Brain microvascular endothelial cell (primary cell): ENCODE data around the gene FBXW11.
A peak's percentile ranks its signal among the peaks of the same experiment; 100 is the strongest.
"Not testable (repeated sequence)": the region's sequence is repeated elsewhere in the genome, so short reads cannot be mapped to it uniquely, and the experiment has no call there.

Experiments
- DNase-seq: peaks from one replicate; pipeline ENCODE4 v3.0.0-alpha.2; 2020
- H3K27ac ChIP-seq: fragments of 250-450 bp; sonication (Bioruptor Pico); 2 replicates; pipeline ENCODE4 v1.5.1; 2020; ENCODE audit warnings: mild to moderate bottlenecking, moderate library complexity
- H3K27me3 ChIP-seq: fragments of 250-450 bp; sonication (Bioruptor Pico); replicated peaks from 2 replicates; pipeline ENCODE4 v1.5.1; 2020; ENCODE audit warnings: mild to moderate bottlenecking
- H3K36me3 ChIP-seq: fragments of 250-450 bp; sonication (Bioruptor Pico); replicated peaks from 2 replicates; pipeline ENCODE4 v1.5.1; 2020; ENCODE audit warnings: mild to moderate bottlenecking
- H3K4me3 ChIP-seq: 2 replicates; pipeline ENCODE4 v1.5.1; 2011; ENCODE audit warnings: low read depth, mild to moderate bottlenecking, control low read depth, low read length, moderate library complexity
- in situ Hi-C: cut with HindIII; loops from 2 replicates; pipeline ENCODE4 v1.10.0; 2017; ENCODE audit warnings: low sequenced_read_pairs, low pct_ligation_motif_present
- TF ChIP-seq, protein P1 (sequence below): IDR thresholded peaks from 2 replicates; pipeline ENCODE4 v1.5.1; 2011; ENCODE audit warnings: low read depth, mild to moderate bottlenecking, moderate library complexity, low read length, control low read depth, inconsistent platforms; ENCODE audit errors: missing control alignments

FBXW11 gene

DNA sequence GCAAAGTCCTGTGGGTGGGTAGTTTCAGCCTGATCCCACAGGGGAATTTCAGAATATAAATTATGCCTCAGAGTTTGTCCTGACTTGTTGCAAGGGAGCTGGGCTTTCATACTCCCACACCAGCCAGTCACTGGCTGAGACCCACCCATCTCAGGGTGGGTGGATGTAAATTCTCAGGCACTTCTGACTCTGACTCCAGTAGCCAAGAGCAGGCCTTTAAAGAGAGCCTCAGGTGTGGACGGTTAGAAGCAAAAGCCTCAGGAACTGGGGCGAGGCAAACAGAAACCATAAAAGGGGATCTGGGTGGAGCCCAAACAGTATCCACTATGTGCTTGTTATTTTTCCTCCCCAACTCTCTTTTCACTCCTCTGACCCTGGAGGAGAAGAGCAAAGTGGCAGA, 28.6 kb upstream of the FBXW11 start:
- in situ Hi-C loops, result no loop called here
- Histone ChIP-seq H3K27ac (no peak overlapping the region), H3K4me3 (no peak overlapping the region), H3K27me3 (no peaks in the 10 kb centered on the region), H3K36me3 (no peaks in the 10 kb centered on the region)
- TF ChIP-seq, protein P1, sequence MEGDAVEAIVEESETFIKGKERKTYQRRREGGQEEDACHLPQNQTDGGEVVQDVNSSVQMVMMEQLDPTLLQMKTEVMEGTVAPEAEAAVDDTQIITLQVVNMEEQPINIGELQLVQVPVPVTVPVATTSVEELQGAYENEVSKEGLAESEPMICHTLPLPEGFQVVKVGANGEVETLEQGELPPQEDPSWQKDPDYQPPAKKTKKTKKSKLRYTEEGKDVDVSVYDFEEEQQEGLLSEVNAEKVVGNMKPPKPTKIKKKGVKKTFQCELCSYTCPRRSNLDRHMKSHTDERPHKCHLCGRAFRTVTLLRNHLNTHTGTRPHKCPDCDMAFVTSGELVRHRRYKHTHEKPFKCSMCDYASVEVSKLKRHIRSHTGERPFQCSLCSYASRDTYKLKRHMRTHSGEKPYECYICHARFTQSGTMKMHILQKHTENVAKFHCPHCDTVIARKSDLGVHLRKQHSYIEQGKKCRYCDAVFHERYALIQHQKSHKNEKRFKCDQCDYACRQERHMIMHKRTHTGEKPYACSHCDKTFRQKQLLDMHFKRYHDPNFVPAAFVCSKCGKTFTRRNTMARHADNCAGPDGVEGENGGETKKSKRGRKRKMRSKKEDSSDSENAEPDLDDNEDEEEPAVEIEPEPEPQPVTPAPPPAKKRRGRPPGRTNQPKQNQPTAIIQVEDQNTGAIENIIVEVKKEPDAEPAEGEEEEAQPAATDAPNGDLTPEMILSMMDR, result no peak
- DNase-seq, result no peak

DNA sequence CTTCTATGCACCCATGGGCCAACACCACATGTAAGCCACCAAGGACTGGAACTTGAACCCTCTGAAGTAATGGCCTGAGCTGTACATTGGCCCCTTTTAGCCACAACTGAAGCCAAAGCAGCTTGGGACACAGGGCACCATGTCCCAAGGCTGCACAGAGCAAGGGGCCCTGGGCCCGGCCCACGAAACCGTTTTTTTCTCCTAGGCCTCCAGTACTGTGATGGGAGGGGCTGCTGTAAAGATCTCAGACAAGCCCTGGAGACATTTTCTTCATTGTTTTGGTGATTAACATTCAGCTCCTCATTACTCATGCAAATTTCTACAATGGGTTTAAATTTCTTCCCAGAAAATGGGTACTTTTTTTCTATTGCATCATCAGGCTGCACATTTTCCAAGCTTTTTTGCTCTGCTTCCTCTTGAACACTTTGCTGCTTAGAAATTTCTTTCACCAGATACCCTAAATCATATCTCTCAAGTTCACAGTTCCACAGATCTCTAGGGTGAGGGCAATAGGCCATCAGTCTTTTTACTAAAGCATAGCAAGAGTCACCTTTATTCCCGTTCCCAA, 25.5 kb upstream of the FBXW11 start:
- DNase-seq, result no peak
- Histone ChIP-seq H3K36me3 (no peaks in the 10 kb centered on the region), H3K27ac (no peak overlapping the region), H3K27me3 (no peaks in the 10 kb centered on the region), H3K4me3 (no peak overlapping the region)
- TF ChIP-seq, protein P1, result no peak
- in situ Hi-C loops, result no loop called here

DNA sequence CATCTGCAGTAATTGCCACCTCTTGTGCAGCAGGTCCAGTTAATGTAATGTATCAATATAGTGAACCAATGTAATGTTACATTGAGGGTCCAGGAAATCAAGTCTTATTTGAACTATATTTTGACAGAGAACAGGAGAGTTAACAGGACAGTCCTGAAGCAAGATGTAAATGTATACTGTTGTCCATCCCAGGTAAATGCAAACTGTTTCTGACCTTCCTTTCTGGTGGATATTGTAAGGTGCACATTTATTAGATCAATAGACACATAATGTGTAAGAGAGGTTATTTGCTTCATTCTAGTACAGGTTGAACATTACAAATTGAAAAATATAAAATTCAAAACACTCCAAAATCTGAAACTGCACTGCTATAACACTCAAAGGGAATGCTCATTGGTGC, 23.4 kb upstream of the FBXW11 start:
- DNase-seq, result no peak
- TF ChIP-seq, protein P1, result no peak
- Histone ChIP-seq H3K36me3 (no peaks in the 10 kb centered on the region), H3K4me3 (no peak overlapping the region), H3K27me3 (no peaks in the 10 kb centered on the region), H3K27ac (no peak overlapping the region)
- in situ Hi-C loops, result no loop called here

DNA sequence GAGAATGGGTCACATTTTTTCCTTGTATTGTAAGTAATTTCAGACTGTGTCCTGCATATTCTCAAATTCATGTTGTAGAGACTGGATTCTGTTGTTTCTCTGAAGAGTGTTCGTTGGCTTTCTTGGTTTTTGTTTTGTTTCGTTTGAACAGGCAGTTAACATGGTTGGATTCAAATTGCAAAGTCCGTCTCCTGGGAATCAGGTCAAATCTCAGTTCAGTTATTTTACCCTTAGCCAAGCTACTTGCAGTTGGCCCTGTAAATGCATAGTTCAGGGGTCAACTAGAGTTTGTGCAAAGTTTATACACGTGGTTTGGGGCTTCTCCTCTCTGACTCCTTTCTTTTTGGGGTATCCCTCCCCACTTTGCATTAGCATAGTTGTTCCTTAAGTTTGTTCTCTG, 21.7 kb upstream of the FBXW11 start:
- DNase-seq, result no peak
- Histone ChIP-seq H3K4me3 (no peak overlapping the region), H3K27ac (no peak overlapping the region), H3K27me3 (no peaks in the 10 kb centered on the region), H3K36me3 (no peaks in the 10 kb centered on the region)
- TF ChIP-seq, protein P1, result no peak
- in situ Hi-C loops, result no loop called here

DNA sequence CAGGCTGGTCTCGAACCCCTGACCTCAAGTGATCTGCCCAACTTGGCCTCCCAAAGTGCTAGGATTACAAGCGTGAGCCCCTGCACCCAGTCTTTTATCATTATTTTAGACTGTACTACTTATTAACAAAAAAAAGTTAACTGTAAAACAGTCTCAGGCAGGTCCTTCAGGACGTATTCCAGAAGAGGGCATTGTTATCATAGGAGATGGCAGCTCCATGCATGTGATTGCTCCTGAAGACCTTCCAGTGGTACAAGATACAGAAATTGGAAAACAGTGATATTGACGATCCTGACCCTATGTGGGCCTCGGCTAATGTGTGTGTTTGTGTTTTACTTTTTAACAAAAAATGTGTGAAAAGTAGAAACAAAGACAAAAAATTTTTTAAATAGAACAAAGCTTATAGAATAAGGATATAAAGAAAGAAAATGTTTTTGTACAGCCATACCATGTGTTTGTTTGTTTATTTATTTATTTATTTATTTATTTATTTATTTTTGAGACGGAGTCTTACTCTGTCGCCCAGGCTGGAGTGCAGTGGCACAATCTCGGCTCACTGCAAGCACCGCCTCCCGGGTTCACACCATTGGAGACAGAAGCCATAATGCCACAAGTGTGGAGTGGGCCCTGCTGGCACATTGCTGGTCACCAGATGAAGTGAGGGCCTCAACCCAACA, 13.8 kb upstream of the FBXW11 start:
- TF ChIP-seq, protein P1, result peak; percentile 23
- H3K4me3 ChIP-seq, H3K27me3 ChIP-seq, in situ Hi-C loops, H3K36me3 ChIP-seq, DNase-seq, H3K27ac ChIP-seq: not testable (repeated sequence)

DNA sequence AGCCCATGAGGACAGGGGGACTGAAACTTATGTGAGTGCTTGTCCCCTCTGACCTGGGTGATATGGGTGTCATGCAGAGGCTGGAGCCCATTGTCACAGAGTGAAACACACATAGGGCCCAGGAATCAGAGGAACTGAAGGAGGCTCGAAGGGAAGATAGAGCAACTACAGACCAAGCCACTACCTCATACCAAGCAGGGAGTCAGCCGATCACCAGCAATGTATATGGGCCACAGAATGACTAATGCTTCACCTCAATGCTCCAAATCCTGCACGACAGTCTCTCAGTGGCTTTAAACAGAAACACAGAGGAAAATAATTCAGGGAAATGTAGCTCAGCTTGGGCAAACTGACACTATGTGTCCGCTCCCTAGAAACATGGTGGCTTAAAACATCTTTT, 8.9 kb upstream of the FBXW11 start:
- TF ChIP-seq, protein P1, result no peak
- in situ Hi-C loops, result no loop called here
- H3K36me3 ChIP-seq, result no peaks in the 10 kb centered on the region
- DNase-seq, result no peak
- H3K4me3 ChIP-seq, result no peak overlapping the region
- no peak overlapping the region for H3K27ac ChIP-seq
- H3K27me3 ChIP-seq, result no peaks in the 10 kb centered on the region
